ENCODE results near the gene AMIGO2. TPM values are rescaled to one million over a fixed set of nuclear protein-coding genes. Genes with fewer than 3 reads are reported as not detected.

Gene AMIGO2
- total and polyA plus RNA-seq, 9 donors = 13.1 to 65.5 (median 29.2) TPM

GRCh38 chr12:47074757-47075156 is 5.0 kb downstream of the AMIGO2 start:
- no peak for DNase-seq
- peaks cover 10% of the 10 kb centered on the region for H3K4me1 ChIP-seq (ENCODE audit: insufficient read depth)
- TF ChIP-seq CTCF (IDR thresholded peaks at IDR 0.05) (no peak), POLR2A (IDR thresholded peaks at IDR 0.05) (no peak), EP300 (IDR thresholded peaks at IDR 0.05) (no peak)
- no peak overlapping the region for H3K4me3 ChIP-seq
- no peaks in the 10 kb centered on the region for H3K27me3 ChIP-seq
- H3K9me3 ChIP-seq = no peaks in the 10 kb centered on the region
- no peaks in the 10 kb centered on the region for H3K36me3 ChIP-seq
- H3K27ac ChIP-seq = no peak overlapping the region
- 92 to 97% (median 95%) methylated on average over 2 of the region's 2 CpGs for WGBS, 3 donors
- intact Hi-C loops (cut with DNase I) = no loop called here

GRCh38 chr12:47073951-47074350 is 5.8 kb downstream of the AMIGO2 start:
- Histone ChIP-seq H3K4me3 (no peak overlapping the region), H3K4me1 (ENCODE audit: insufficient read depth) (peaks cover 10% of the 10 kb centered on the region), H3K9me3 (no peaks in the 10 kb centered on the region), H3K27ac (no peak overlapping the region), H3K36me3 (no peaks in the 10 kb centered on the region), H3K27me3 (no peaks in the 10 kb centered on the region)
- TF ChIP-seq POLR2A (IDR thresholded peaks at IDR 0.05) (no peak), CTCF (IDR thresholded peaks at IDR 0.05) (no peak), EP300 (IDR thresholded peaks at IDR 0.05) (no peak)
- intact Hi-C loops (cut with DNase I) = no loop called here
- 71 to 85% (median 77%) methylated on average over 3 of the region's 3 CpGs for WGBS, 3 donors
- DNase-seq = no peak

- H3K27me3 ChIP-seq = no peaks in the 10 kb centered on the region
- DNase-seq = no peak
- no peak overlapping the region for H3K4me3 ChIP-seq
- no peaks in the 10 kb centered on the region for H3K9me3 ChIP-seq
- TF ChIP-seq EP300 (IDR thresholded peaks at IDR 0.05) (no peak), POLR2A (IDR thresholded peaks at IDR 0.05) (no peak), CTCF (IDR thresholded peaks at IDR 0.05) (no peak)
- 63 to 71% (median 71%) methylated on average over 5 of the region's 5 CpGs for WGBS, 3 donors
- H3K4me1 ChIP-seq (ENCODE audit: insufficient read depth) = peaks cover 1% of the 10 kb centered on the region
- H3K36me3 ChIP-seq = no peaks in the 10 kb centered on the region
- intact Hi-C loops (cut with DNase I) = no loop called here
- no peak overlapping the region for H3K27ac ChIP-seq
Measured at GRCh38 chr12:47071241-47071852, 8.4 kb downstream of the AMIGO2 start.

GRCh38 chr12:47070310-47070709 is 9.4 kb downstream of the AMIGO2 start:
- TF ChIP-seq CTCF (IDR thresholded peaks at IDR 0.05) (no peak), EP300 (IDR thresholded peaks at IDR 0.05) (no peak), POLR2A (IDR thresholded peaks at IDR 0.05) (no peak)
- no peak overlapping the region for H3K27ac ChIP-seq
- no peaks in the 10 kb centered on the region for H3K9me3 ChIP-seq
- H3K4me3 ChIP-seq = no peak overlapping the region
- intact Hi-C loops (cut with DNase I) = no loop called here
- H3K36me3 ChIP-seq = no peaks in the 10 kb centered on the region
- no peak for DNase-seq
- H3K4me1 ChIP-seq (ENCODE audit: insufficient read depth) = peaks cover 4% of the 10 kb centered on the region
- no peaks in the 10 kb centered on the region for H3K27me3 ChIP-seq
- WGBS, 3 donors = 93 to 97% (median 97%) methylated on average over 1 of the region's 1 CpG

All from ovary (tissue), 9 donors.